GM10248 (cell line): ENCODE measurements around the gene AGBL5.
"Not testable (repeated sequence)": the region's sequence is repeated elsewhere in the genome, so short reads cannot be mapped to it uniquely, and the experiment has no call there.

Experiments used
- CTCF ChIA-PET: fragments of 300-600 bp; sonication (Branson Sonifier 250); formaldehyde crosslinking; extraction: SDS; loops from one replicate; lab custom pipeline; 2021; ENCODE audit warnings: antibody characterized with exemption; lab: Yijun Ruan, JAX
- POLR2A ChIA-PET: fragments of 350-650 bp; sonication (Branson Sonifier 250); formaldehyde crosslinking; extraction: SDS; loops from one replicate; lab custom pipeline; 2020; ENCODE audit warnings: antibody characterized with exemption; lab: Yijun Ruan, JAX
- DNase-seq: peaks from one replicate; pipeline ENCODE4 v3.0.0; 2012; ENCODE audit errors: extremely low spot score
- TF ChIP-seq, protein P1 (sequence below): IDR thresholded peaks from 2 replicates; pipeline ENCODE4 v1.5.1; 2012; ENCODE audit warnings: mild to moderate bottlenecking, low read depth; ENCODE audit errors: extremely low read depth, missing control alignments, control extremely low read depth

Gene AGBL5

DNA sequence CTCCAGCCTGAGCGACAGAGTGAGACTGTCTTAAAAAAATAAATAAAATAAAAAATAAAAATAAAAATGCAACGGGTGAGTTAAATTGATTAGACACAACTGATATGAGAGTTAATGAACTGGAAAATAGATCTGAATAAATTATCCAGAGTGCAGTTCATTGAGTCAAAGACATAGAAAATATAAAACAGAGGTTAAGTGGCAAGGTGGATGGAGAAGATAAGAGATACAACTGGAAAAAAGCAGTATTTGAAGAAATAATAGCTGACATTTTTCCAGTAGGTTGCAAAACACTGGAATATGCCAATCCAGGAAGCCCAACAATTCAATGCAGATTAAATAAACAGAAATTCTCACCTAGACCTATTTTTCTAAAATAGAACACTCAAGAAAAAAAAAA is 56.8 kb downstream of the AGBL5 start:
- ChIA-PET POLR2A (no interaction called here), CTCF (interaction anchor here (1.5 to 3.2 kb wide), 4 partner anchors 9 to 172 kb away, joined by 4 to 16 read pairs (median 6); partner anchors contain the start of gene TRIM54)
- TF ChIP-seq, protein P1, sequence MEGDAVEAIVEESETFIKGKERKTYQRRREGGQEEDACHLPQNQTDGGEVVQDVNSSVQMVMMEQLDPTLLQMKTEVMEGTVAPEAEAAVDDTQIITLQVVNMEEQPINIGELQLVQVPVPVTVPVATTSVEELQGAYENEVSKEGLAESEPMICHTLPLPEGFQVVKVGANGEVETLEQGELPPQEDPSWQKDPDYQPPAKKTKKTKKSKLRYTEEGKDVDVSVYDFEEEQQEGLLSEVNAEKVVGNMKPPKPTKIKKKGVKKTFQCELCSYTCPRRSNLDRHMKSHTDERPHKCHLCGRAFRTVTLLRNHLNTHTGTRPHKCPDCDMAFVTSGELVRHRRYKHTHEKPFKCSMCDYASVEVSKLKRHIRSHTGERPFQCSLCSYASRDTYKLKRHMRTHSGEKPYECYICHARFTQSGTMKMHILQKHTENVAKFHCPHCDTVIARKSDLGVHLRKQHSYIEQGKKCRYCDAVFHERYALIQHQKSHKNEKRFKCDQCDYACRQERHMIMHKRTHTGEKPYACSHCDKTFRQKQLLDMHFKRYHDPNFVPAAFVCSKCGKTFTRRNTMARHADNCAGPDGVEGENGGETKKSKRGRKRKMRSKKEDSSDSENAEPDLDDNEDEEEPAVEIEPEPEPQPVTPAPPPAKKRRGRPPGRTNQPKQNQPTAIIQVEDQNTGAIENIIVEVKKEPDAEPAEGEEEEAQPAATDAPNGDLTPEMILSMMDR, result no peak
- DNase-seq, result no peak

DNA sequence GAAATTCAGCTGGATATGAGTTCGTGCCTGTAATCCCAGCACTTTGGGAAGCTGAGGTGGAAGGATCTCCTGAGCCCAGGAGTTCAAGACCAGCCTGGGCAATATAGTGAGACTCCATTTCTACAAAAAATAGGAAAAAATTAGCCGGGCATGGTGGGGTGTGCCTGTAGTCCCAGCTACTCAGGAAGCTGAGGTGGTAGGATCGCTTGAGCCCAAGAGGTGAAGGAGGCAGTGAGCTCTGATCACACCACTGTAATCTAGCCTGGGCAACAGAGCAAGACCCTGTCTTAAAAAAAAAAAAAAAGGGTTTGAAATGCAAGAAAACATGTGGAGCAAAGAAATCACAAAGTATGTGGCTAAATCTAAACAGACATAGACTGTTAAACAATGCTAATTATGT is 57.6 kb downstream of the AGBL5 start:
- ChIA-PET POLR2A (no interaction called here), CTCF (interaction anchor here (1.3 to 3.2 kb wide), 4 partner anchors 11 to 194 kb away, joined by 3 to 16 read pairs (median 6); partner anchors contain the start of gene TRIM54)
- DNase-seq, result no peak
- TF ChIP-seq, protein P1, result no peak

- POLR2A ChIA-PET, result not testable (repeated sequence)
- CTCF ChIA-PET, result interaction anchor here (1.2 to 1.9 kb wide), 8 partner anchors 9 to 183 kb away, joined by 3 to 9 read pairs (median 4); no protein-coding TSS in a partner anchor
Observed at GRCh38 chr2:27110603-27111352, 59.3 kb downstream of the AGBL5 start.

GRCh38 chr2:27111392-27112078 is 60.1 kb downstream of the AGBL5 start:
- DNase-seq, POLR2A ChIA-PET: not testable (repeated sequence)
- CTCF ChIA-PET, result interaction anchor here (0.8 to 1.9 kb wide), 13 partner anchors 10 to 182 kb away, joined by 3 to 9 read pairs (median 4); partner anchors contain the start of gene TRIM54

More at GRCh38 chr2:27110603-27111352, 59.3 kb downstream of the AGBL5 start:
- not testable (repeated sequence) for DNase-seq

- TF ChIP-seq, protein P1, result no peak
- POLR2A ChIA-PET, result no interaction called here
- no peak for DNase-seq
- CTCF ChIA-PET, result interaction anchor here (1.0 to 2.9 kb wide), 3 partner anchors 8 to 187 kb away, joined by 4 to 8 read pairs (median 5); partner anchors contain the start of gene ABHD1
Observed at GRCh38 chr2:27115519-27115918, 64.1 kb downstream of the AGBL5 start.

- ChIA-PET CTCF (no interaction called here), POLR2A (no interaction called here)
- DNase-seq, result no peak
- TF ChIP-seq, protein P1, result no peak
Observed at GRCh38 chr2:27117995-27118524, 66.6 kb downstream of the AGBL5 start.

DNA sequence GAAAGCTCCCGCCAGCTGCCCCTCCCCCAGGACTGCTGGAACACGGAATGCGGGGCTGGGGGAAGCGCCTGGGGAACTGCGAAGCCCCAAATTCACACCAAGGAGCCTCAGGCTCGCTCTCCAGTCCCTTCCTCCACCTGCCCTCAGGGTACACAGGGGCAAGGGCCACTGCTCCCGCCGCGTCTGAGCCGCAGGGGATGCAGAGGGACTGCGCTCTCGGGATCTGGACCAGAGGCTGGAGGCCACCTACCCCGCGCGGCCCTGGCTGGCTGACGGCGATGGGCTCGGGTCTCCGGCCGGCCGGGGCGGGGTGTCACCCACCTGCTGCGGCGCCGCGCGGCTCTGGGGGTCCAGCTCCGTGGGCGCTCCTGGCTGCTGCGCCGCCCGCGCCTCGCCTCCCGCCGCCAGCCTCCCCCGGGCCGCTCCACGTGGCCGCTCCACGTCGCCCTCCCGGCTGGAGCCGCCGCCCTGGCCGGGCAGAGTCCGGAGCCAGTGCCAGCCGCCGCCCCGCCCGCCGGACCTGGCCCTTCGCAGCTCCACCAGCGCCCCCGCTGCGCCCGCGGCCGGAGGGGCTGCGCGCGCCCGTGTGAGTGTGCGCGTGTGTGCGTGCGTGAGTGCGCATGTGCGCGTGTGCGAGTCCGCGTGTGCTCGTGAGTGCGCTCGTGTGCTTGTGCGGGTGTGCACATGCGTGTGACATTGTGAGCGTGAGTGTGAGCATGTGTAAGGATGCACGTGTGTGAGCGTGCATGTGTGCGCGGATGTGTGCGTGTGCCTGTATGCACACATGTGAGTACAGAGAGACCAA is 67.3 kb downstream of the AGBL5 start, which contains the start of gene CGREF1:
CGREF1 (minus strand) TSS at position 604 of the 805 bp plus-strand sequence. CDS start 14,762 bp downstream, outside the sequence.
- ChIA-PET CTCF (no interaction called here), POLR2A (no interaction called here)
- no peak for DNase-seq
- TF ChIP-seq, protein P1, result no peak

DNA sequence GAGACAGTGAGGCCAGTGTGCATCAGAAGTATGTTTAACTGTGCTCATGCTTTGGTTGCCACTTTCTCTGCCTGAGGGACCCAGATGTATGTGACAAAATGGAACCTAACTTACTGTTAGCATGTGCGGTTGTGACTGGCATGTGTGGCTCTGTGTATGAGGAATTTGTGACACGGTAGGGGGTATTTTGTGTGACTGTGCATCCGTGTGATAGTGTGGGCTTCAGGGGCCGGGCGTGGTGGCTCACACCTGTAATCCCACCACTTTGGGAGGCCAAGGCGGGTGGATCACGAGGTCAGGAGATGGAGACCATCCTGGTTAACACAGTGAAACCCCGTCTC is 67.8 kb downstream of the AGBL5 start:
- DNase-seq, POLR2A ChIA-PET, CTCF ChIA-PET: not testable (repeated sequence)
